SH-SY5Y (cell line): Measurements from ENCODE around the gene CALU.

Experiments
- GATA2 ChIP-seq: IDR thresholded peaks from 2 replicates; pipeline ENCODE4 v1.6.1; 2011; ENCODE audit warnings: mild to moderate bottlenecking, low read depth, low read length
- GATA3 ChIP-seq: IDR thresholded peaks from 2 replicates; pipeline ENCODE4 v1.6.1; 2011; ENCODE audit warnings: low read depth, mild to moderate bottlenecking, low read length, moderate library complexity

DNA sequence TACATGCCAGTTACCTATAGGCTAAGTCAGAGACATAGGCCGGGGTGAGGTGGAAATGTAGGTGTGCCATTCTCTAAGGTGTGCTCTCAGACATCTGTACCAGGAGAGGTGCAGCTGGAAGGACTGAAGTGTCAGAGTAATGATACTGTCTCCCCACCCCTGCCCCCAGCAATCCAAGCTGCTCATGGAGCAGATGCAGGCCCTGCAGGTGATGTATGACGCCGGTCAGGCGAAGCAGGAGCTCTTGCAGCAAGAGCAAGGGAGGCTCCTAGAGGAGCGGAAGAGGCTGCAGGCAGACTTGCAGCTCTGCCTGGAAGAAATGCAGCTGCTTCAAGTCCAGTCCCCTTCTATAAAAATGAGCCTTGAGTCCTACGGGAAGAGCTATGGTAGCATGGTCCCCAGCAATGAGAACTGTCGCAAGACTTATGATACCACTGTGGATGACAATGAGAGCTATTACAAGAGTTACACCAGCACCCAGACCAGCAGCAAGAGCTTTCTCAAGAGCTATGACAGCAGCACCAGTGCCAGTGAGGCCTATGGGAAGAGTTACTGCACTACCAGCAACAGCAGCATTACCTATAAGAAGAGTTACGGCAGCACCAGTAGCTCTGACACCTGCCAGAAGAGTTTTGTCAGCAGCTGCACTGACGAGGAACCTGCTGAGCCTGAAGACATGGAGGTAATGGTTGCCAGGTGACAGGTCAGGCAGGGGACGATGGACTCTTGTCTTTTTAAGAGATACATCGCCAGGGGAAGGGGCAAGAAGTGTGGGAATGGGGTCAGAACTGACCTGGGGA lies 72.7 kb downstream of the CALU start:
- no peak for TF ChIP-seq GATA2
- TF ChIP-seq GATA3, result no peak
